Measurements from ENCODE around the gene HMGCS2. TPM values are rescaled to one million over a fixed set of nuclear protein-coding genes. Genes with fewer than 3 reads are reported as not detected.

The HMGCS2 gene
- total RNA-seq, 2 donors from 2014 or later, result not detected

- Mint-ChIP-seq H3K9me3 (no peaks in the 10 kb centered on the region), H3K4me3 (no peak overlapping the region), H3K4me1 (no peaks in the 10 kb centered on the region), H3K36me3 (ENCODE audit: low read depth) (no peaks in the 10 kb centered on the region), H3K27ac (no peak overlapping the region), H3K27me3 (peaks cover 9% of the 10 kb centered on the region)
- ATAC-seq (replicated peaks), result no peak
These were observed 12.9 kb upstream of the HMGCS2 start for GRCh38 chr1:119781434-119782210.

GRCh38 chr1:119779869-119780356 is 11.2 kb upstream of the HMGCS2 start:
- ATAC-seq (replicated peaks), result no peak
- Mint-ChIP-seq H3K36me3 (ENCODE audit: low read depth) (no peaks in the 10 kb centered on the region), H3K4me3 (no peak overlapping the region), H3K9me3 (no peaks in the 10 kb centered on the region), H3K27ac (no peak overlapping the region), H3K27me3 (peaks cover 15% of the 10 kb centered on the region), H3K4me1 (no peaks in the 10 kb centered on the region)

- Mint-ChIP-seq H3K27ac (no peak overlapping the region), H3K27me3 (peaks cover 15% of the 10 kb centered on the region), H3K9me3 (no peaks in the 10 kb centered on the region), H3K4me3 (no peak overlapping the region), H3K36me3 (ENCODE audit: low read depth) (no peaks in the 10 kb centered on the region), H3K4me1 (no peaks in the 10 kb centered on the region)
- no peak for ATAC-seq (replicated peaks)
These were observed 10.3 kb upstream of the HMGCS2 start for GRCh38 chr1:119778886-119779560.

GRCh38 chr1:119778359-119778758 is 9.7 kb upstream of the HMGCS2 start:
- H3K4me1 Mint-ChIP-seq, result no peaks in the 10 kb centered on the region

GRCh38 chr1:119774746-119775490 is 6.2 kb upstream of the HMGCS2 start:
- no peaks in the 10 kb centered on the region for H3K4me1 Mint-ChIP-seq
- H3K9me3 Mint-ChIP-seq, result no peaks in the 10 kb centered on the region
- H3K27ac Mint-ChIP-seq, result no peak overlapping the region
- H3K4me3 Mint-ChIP-seq, result no peak overlapping the region
- ATAC-seq (replicated peaks), result no peak
- peaks cover 13% of the 10 kb centered on the region for H3K27me3 Mint-ChIP-seq
- no peaks in the 10 kb centered on the region for H3K36me3 Mint-ChIP-seq (ENCODE audit: low read depth)

More at GRCh38 chr1:119778359-119778758, 9.7 kb upstream of the HMGCS2 start:
- Mint-ChIP-seq H3K36me3 (ENCODE audit: low read depth) (no peaks in the 10 kb centered on the region), H3K27me3 (peaks cover 15% of the 10 kb centered on the region), H3K27ac (no peak overlapping the region), H3K4me3 (no peak overlapping the region), H3K9me3 (no peaks in the 10 kb centered on the region)
- no peak for ATAC-seq (replicated peaks)

- no peaks in the 10 kb centered on the region for H3K9me3 Mint-ChIP-seq
- H3K36me3 Mint-ChIP-seq (ENCODE audit: low read depth), result no peaks in the 10 kb centered on the region
- H3K27me3 Mint-ChIP-seq, result peaks cover 13% of the 10 kb centered on the region
- no peak for ATAC-seq (replicated peaks)
- H3K4me3 Mint-ChIP-seq, result no peak overlapping the region
- H3K4me1 Mint-ChIP-seq, result no peaks in the 10 kb centered on the region
- H3K27ac Mint-ChIP-seq, result no peak overlapping the region
These were observed 5.1 kb upstream of the HMGCS2 start for GRCh38 chr1:119773711-119774241.

- no peak for ATAC-seq (replicated peaks)
- no peaks in the 10 kb centered on the region for H3K9me3 Mint-ChIP-seq
- H3K4me1 Mint-ChIP-seq, result no peaks in the 10 kb centered on the region
- peaks cover 16% of the 10 kb centered on the region for H3K27me3 Mint-ChIP-seq
- no peaks in the 10 kb centered on the region for H3K36me3 Mint-ChIP-seq (ENCODE audit: low read depth)
- no peak overlapping the region for H3K27ac Mint-ChIP-seq
- no peak overlapping the region for H3K4me3 Mint-ChIP-seq
These were observed 3.6 kb upstream of the HMGCS2 start for GRCh38 chr1:119772298-119772697.

GRCh38 chr1:119771770-119772169 is 3.1 kb upstream of the HMGCS2 start:
- Mint-ChIP-seq H3K27ac (no peak overlapping the region), H3K4me3 (no peak overlapping the region), H3K4me1 (no peaks in the 10 kb centered on the region), H3K27me3 (peaks cover 21% of the 10 kb centered on the region), H3K36me3 (ENCODE audit: low read depth) (no peaks in the 10 kb centered on the region), H3K9me3 (no peaks in the 10 kb centered on the region)
- ATAC-seq (replicated peaks), result no peak

- Mint-ChIP-seq H3K27me3 (peaks cover 18% of the 10 kb centered on the region), H3K27ac (no peak overlapping the region), H3K4me3 (no peak overlapping the region), H3K36me3 (ENCODE audit: low read depth) (no peaks in the 10 kb centered on the region), H3K9me3 (no peaks in the 10 kb centered on the region), H3K4me1 (no peaks in the 10 kb centered on the region)
- ATAC-seq (replicated peaks), result no peak
These were observed 2.3 kb upstream of the HMGCS2 start for GRCh38 chr1:119771016-119771415.

GRCh38 chr1:119767486-119767885 is 1.2 kb downstream of the HMGCS2 start:
- H3K4me1 Mint-ChIP-seq, result no peaks in the 10 kb centered on the region
- H3K9me3 Mint-ChIP-seq, result no peaks in the 10 kb centered on the region
- H3K4me3 Mint-ChIP-seq, result no peak overlapping the region
- no peaks in the 10 kb centered on the region for H3K36me3 Mint-ChIP-seq (ENCODE audit: low read depth)
- no peak for ATAC-seq (replicated peaks)
- peaks cover 9% of the 10 kb centered on the region for H3K27me3 Mint-ChIP-seq
- H3K27ac Mint-ChIP-seq, result no peak overlapping the region

- Mint-ChIP-seq H3K27me3 (peaks cover 9% of the 10 kb centered on the region), H3K4me3 (no peak overlapping the region), H3K36me3 (ENCODE audit: low read depth) (no peaks in the 10 kb centered on the region), H3K9me3 (no peaks in the 10 kb centered on the region), H3K27ac (no peak overlapping the region), H3K4me1 (no peaks in the 10 kb centered on the region)
- ATAC-seq (replicated peaks), result no peak
These were observed 2.3 kb downstream of the HMGCS2 start for GRCh38 chr1:119766374-119766794.

- Mint-ChIP-seq H3K4me3 (no peak overlapping the region), H3K36me3 (ENCODE audit: low read depth) (no peaks in the 10 kb centered on the region), H3K4me1 (no peaks in the 10 kb centered on the region), H3K9me3 (no peaks in the 10 kb centered on the region), H3K27ac (no peak overlapping the region), H3K27me3 (peaks cover 9% of the 10 kb centered on the region)
- no peak for ATAC-seq (replicated peaks)
These were observed 4.5 kb downstream of the HMGCS2 start for GRCh38 chr1:119764220-119764619.

- ATAC-seq (replicated peaks), result no peak
- Mint-ChIP-seq H3K4me1 (no peaks in the 10 kb centered on the region), H3K4me3 (no peak overlapping the region), H3K9me3 (no peaks in the 10 kb centered on the region), H3K36me3 (ENCODE audit: low read depth) (no peaks in the 10 kb centered on the region), H3K27ac (no peak overlapping the region), H3K27me3 (peaks cover 9% of the 10 kb centered on the region)
These were observed 5.8 kb downstream of the HMGCS2 start for GRCh38 chr1:119762953-119763352.

- H3K27ac Mint-ChIP-seq, result no peak overlapping the region
- H3K27me3 Mint-ChIP-seq, result peaks cover 7% of the 10 kb centered on the region
- H3K4me3 Mint-ChIP-seq, result no peak overlapping the region
- H3K4me1 Mint-ChIP-seq, result no peaks in the 10 kb centered on the region
- no peaks in the 10 kb centered on the region for H3K9me3 Mint-ChIP-seq
- H3K36me3 Mint-ChIP-seq (ENCODE audit: low read depth), result no peaks in the 10 kb centered on the region
- no peak for ATAC-seq (replicated peaks)
These were observed 6.3 kb downstream of the HMGCS2 start for GRCh38 chr1:119762409-119762808.
